Peyer's patch (tissue), 4 donors: ENCODE results near the gene FILIP1.

Experiments used
- CTCF ChIP-seq, 6 experiments: fragments of 450-650 bp in 4 of 6; fragments of 200-600 bp in 2 of 6; sonication (generic) in 1 of 6; IDR thresholded peaks; one replicate each; pipeline ENCODE4 v1.5.1; 2017 to 2019; ENCODE audit warnings: antibody characterized with exemption in 6 of 6, mild to moderate bottlenecking in 3 of 6, moderate library complexity in 1 of 6
- POLR2A ChIP-seq, 2 donors: fragments of 450-650 bp; IDR thresholded peaks; one replicate each; pipeline ENCODE4 v1.5.1; 2017; ENCODE audit warnings: antibody characterized with exemption in 2 of 2, mild to moderate bottlenecking in 2 of 2, moderate library complexity in 2 of 2

GRCh38 chr6:75458895-75459294 lies 34.7 kb downstream of the FILIP1 start:
- TF ChIP-seq CTCF (IDR thresholded peaks at IDR 0.05), result no peak
- TF ChIP-seq POLR2A (IDR thresholded peaks at IDR 0.05), result no peak
